HTR-8/SVneo (cell line): ENCODE results near the gene D2HGDH.
A peak's percentile ranks its signal among the peaks of the same experiment; 100 is the strongest.
"Not testable (repeated sequence)": the region's sequence is repeated elsewhere in the genome, so short reads cannot be mapped to it uniquely, and the experiment has no call there.

Experiments
- DNase-seq: peaks from one replicate; pipeline ENCODE4 v3.0.0; 2011; ENCODE audit warnings: low spot score, mixed read lengths; ENCODE audit not compliant: insufficient read length
- FAIRE-seq: peaks from 2 replicates; lab custom pipeline; 2011; peaks lifted over from hg19 to GRCh38; lab: Jason Lieb, UNC

The D2HGDH gene

DNA sequence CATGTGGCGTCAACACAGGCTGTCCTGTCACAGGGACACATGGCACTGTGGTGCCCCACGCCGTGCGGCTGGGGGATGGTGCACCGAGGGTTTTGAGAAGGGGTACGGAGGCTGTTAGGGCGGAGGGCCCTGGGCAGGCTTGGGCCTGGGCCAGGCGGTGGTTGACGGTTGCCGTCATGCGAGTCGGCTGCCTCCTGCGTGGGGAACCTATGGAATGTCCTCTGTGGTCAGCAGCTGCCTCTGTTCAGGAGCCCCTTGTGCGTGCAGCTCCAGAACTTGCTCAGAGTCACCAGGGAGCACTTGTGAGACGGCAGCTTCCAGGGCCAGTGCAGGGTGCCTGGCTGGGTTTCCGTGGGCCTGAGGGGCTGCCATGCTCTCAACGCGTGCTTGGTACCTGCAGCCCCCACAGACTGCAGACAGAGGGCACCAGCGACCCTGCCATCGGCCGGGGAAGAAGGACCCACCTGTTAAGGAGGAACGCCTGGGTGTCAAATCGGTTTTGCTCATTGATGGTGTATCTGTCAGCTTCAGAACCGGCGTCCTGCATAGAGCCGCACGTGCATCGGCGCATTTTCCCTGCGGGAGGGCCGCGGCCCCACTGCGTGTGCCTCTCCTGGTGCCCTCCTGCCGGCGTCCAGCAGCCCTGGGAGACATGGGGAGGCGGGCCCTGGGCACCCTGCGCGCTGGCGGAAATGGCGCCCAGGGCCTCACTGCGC, 10.0 kb upstream of the D2HGDH start:
- no peak for FAIRE-seq
- DNase-seq: peak; percentile 20

DNA sequence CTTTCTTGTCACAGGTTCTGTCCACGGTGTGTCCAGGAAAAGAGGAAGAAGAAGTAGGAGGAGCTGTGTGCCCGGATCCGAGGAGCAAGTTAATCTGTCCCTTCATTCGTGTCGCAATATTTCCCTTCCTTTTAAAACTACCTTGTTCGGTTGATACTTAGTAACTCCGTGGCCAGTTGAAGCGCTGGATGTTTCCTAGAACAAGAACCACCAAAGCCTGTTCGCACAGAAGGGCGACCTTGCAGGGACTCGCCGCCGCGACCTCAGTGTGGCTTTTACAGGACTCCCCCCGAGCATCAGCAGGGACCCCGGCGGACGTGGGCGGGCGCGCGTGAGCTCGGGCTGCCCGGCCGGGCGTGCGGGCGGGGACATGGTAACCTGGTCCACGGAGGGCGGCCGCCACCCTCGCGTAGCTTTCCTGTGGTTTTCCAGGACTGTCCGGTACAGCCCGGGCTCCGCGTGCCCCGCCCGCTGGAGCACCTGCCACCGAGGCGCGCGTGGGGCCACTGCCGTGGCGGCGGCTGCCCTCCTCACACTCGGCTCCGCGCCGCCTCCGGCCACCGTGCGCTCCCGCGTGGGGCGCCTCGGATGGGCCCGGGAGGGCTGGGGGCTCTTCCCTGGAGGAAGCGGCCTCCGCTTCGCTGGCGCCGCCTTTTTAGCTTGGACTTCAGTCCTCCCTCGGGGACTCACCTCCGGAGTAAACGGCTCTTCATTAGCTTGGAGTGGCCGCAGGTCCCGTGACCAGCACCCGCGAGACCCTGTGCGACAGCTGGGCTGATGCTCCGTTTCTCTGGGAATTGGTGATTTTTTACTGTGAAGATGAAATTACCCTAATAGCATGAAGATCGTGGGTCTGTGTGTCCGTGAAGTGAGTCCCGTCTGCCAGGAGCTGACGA, 9.2 kb upstream of the D2HGDH start:
- FAIRE-seq (no peak), DNase-seq (no peak)

DNA sequence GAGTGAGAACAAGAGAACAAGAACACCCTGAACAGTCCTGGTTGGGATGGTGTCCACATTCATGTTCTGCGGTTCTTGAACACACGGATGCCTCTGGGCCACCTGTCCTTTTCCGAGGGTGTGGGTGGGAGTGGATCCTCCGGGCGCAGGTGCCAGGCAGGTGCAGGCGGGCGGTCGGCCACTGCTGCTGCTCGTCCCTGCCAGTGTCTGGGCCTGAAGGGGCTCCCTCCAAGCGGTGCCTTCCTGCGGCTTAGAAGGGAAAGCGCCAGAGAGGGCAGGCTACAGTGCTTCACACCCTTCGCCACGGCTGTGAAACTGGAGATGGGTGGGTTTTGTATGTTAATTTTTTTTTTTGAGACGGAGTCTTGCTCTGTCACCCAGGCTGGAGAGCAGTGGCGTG, 8.0 kb upstream of the D2HGDH start:
- DNase-seq (no peak), FAIRE-seq (no peak)

DNA sequence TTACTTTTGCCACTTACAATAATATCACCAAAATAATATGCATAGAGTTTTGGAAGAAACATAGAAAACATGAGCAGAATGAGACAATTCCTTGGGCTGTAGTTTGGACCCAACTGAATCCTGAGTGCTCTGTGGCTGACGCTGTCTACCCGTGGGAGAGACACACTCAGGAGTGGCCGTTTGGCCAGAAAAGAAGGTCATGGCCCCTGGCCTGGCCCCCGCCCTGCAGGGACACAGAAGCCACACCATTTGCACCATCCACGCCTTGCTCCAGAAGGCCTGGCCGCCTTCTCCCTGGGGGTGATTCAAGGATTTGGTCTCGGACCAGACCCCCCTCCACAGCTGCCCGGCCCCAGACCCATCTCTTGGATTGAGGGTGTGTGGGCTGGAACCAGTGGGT, 6.4 kb upstream of the D2HGDH start:
- DNase-seq (no peak), FAIRE-seq (no peak)

DNA sequence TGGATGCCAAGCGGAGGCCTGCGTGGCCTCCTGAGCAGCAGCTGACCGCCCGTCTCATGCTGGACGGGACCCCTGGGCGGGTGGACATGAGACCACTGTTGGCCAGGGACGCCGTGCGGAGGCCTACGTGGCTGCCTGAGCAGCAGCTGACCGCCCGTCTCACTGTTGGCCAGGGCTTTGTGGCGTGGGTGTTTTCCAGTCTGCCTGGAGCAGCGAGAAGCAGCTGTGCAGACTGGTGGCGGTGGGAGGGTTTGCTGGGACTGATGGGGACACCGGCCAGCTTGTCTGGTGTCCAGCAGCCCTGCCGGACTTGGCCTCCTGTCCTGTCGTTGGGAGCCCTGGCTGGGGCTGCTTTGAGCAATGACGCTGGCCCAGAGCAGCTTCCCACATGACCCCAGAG, 5.8 kb upstream of the D2HGDH start:
- DNase-seq: no peak
- FAIRE-seq: no peak

DNA sequence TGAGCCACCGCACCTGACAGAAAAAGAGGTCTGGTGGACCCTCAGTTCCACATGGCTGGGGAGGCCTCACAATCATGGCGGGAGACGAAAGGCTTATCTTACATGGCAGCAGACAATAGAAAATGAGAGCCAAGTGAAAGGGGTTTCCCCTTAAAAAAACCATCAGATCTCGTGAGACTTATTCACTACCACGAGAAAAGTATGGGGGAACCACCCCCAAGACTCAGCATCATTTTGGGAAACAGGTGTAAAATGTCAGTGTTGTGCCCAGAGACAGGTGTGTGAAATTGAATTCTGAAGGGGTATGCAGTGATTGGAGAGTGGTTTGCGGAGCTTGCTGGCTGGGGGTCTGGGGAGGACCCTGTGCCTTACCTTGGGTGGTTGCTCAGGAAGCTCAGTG, 4.6 kb upstream of the D2HGDH start:
- DNase-seq: no peak
- FAIRE-seq: no peak

DNA sequence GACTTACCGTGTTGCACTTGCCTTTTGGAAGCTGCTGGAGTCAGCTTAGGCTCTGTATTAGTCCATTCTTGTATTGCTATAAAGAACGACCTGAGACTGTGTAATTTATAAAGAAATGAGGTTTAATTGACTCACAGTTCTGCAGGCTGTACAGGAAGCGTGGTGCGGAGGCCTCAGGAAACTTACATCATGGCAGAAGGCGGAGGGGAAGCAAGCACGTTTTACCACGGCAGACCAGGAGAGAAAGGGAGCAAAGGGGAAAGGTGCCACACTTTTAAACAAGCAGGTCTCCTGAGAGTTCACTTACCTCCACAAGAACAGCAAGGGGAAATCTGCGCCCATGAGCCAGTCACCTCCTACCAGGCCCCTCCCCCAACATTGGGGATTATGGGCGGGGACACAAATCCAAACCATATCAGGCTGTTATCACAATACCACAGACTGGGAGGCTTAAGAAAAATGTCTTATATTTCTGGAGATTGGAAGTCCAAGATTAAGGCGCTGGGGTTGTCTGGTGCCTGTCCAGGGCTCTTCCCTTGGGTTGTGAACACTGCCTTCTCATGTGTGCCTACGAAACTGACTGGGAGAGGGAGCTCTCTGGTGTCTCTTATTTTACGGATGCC, 3.6 kb upstream of the D2HGDH start:
- DNase-seq: no peak
- FAIRE-seq: no peak

DNA sequence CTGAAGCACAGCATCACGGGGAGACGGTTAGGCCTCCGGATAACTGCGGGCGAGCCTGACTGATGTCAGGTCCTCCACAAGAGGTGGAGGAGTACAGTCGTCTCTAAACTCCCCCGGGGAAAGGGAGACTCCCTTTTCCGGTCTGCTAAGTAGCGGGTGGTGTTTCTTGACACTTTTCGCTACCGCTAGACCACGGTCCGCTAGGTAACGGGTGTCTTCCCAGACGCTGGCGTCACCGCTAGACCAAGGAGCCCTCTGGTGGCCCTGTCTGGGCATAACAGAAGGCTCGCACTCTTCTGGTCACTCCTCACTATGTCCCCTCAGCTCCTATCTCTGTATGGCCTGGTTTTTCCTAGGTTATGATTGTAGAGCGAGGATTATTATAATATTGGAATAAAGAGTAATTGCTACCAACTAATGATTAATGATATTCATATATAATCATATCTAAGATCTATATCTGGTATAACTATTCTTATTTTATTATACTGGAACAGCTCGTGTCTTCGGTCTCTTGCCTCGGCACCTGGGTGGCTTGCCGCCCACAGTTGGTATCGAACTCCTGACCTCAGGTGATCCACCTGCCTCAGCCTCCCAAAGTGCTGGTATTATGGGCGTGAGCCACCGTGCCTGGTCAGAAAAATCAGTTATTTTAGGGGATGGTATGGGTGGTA, 1.8 kb upstream of the D2HGDH start:
- FAIRE-seq, DNase-seq: not testable (repeated sequence)

DNA sequence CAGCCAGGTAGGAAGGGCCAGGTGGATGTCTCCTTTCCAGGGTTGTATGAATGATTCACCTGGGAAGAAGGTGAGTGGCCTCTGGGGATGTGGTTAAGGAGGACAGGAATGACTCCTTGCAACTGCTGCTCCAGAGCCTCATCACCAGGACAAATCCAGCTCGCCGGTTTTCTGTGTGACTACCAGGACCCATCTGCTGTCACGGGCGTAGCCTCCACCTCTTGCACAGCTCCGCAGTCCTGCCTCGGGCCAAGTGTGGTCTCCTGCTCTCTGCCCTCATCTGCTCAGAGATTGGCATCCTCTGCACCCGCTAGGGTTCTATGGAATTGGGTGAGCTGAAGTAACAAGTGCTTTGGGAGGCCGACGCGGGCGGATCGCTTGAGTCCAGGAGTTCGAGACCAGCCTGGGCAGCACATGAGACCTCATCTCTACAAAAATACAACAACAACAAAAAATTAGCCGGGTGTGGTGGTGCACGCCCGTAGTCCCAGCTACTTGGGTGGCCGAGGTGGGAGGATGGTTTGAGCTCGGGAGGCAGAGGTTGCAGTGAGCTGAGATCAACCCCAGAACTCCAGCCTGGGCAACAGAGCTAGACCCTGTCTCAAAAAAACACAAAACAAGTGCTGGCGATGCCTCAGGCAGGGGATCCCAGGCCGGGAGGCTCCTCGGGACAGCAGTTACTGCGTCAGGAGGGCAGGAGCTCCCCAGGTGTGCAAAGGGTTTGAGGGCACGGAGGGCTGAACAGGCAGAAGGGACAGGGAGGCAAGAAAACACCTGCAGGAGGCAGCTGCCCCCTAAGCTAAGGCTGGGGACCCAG, 831 bp upstream of the D2HGDH start:
- FAIRE-seq (no peak), DNase-seq (no peak)

DNA sequence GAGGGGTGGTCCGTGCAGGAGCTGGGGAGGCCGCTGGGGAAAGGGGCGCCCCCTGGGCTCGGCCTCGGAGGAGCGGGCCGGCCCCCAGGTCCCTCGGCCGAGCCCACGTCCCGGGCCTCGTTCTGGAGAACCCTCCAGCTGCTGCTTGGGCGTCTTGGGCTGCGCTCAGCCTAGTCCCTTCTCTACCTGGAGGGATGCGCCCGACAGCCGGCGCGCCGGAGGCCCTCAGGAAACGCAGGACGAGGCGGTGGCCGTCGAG, 293 bp upstream of the D2HGDH start:
- FAIRE-seq (no peak), DNase-seq (no peak)

DNA sequence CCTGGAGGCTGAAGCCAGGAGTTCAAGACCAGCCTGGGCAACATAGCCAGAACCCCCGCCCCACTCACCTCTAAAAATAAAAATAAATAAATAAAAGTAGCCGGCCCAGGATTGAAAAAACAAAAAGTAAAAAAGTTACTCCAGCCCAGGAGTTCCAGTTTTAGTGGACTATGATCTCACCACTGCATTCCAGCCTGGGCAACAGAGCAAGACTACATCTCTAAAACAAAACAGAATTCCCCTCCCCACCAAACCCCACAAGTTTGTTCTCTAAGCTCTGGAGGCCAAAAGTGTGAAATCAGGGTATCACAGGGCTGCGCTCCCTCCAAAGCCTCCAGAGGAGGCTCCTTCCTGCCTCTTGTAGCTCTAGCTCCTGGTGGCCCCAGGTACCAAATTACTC, 1.7 kb downstream of the D2HGDH start:
- DNase-seq: no peak
- FAIRE-seq: no peak

DNA sequence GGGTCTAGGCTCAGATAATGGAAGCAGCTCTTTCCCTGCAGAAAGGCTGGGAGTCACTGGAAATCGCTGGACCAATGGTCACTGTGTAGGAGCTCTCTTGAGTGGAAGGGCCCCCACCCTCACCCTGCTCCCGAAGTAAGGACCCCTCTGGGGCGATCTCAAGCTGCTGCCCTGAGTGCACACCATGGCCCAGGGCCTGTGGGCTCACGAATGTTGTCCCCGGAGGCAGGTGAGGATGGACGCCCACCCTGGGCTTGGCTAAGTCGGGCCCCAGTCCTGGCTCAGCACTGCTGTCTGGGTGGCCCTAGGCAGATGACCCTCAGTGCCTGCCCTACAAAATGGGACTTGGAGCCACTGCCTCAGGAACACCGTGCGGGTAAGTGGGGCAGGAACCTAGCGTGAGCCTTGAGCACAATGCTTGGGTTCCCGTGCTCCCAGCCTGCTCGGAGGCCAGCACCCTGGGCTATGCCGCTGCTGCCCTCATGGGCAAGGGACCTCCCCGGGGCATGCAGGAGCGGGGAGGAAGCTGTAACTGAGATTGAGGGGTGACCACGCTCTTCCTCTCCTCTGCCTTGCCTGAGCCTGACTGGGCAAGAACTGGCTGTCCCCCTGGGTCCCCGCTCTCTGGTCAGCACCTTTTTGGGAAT, 3.7 kb downstream of the D2HGDH start:
- no peak for DNase-seq
- FAIRE-seq: no peak

DNA sequence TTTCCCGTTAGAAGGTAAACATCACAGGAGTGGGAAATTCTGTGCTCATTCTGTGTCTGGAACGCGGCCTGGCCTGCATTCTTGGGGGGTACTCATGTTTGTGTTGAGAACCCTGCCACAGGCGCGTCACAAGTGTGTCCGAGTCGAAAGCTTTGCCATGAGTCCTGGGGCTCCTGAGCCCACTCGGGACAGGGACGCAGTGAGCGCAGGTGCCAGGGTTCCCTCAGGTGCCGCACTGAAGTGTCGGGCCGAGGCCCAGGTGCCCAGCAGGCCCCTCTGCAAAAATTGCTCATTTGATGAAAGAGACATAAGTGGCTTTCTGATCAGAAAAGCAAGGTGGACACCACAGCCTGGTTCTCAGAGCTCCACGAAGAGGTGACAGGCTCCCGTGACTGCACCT, 4.7 kb downstream of the D2HGDH start:
- DNase-seq: no peak
- no peak for FAIRE-seq

DNA sequence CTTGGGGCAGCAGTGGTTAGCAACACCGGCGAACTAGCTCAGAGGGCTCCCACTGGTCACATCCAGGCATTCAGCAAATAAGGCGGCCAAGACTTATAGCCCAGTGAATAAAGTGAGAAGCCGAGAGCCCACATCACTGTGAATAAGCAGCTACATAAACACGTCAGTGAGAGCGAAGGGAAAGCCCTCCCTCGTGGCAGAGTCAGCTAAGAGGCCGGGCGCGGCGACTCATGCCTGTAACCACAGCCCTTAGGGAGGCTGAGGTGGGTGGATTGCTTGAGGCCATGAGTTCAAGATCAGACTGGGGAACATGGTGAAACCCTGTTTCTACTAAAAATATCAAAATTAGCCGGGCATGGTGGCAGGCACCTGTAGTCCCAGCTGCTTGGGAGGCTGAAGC, 5.2 kb downstream of the D2HGDH start:
- FAIRE-seq: no peak
- DNase-seq: no peak

DNA sequence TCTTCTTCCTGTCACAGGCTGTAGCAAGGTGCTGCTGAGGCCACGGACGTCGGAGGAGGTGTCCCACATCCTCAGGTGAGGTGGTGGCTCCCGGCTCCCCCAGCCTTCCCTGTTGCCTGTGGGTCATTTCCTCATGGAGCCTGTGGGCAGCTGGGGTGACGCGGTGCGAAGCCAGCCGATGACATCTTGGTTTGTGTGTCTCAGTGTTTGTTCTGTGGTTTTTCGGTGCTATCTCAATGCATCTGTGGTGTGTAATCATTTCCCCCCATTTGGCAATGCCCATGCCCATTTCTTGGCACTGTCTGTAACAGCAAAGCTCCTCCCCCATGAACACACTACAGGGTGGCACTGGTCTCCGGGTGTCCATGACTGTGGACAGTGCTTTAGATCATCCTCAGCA, 6.6 kb downstream of the D2HGDH start:
- DNase-seq: no peak
- no peak for FAIRE-seq

DNA sequence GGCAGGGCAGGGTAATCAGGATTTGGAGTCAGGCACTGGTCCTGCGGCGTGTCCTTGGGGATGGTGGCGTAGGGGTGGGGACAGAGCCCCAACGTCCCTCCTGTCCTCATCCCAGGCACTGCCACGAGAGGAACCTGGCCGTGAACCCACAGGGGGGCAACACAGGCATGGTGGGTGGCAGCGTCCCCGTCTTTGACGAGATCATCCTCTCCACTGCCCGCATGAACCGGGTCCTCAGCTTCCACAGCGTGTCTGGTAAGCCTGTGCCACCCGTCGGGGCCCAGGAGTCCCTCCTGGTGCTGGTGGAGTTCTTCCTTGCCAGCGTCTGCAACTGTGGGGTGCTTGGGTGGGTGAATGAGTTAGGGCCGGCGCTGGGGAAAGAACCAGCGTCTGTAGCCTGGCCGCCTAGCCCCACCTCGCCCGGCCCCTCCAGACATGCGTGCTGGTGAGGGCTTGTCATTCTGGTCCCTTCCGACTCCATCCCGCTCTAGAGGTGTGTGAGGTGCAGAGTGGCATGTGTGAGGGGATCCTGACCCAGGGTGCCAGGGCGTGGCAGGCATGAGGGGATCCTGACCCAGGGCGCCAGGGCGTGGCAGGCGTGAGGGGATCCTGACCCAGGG, 8.0 kb downstream of the D2HGDH start:
- no peak for FAIRE-seq
- no peak for DNase-seq

DNA sequence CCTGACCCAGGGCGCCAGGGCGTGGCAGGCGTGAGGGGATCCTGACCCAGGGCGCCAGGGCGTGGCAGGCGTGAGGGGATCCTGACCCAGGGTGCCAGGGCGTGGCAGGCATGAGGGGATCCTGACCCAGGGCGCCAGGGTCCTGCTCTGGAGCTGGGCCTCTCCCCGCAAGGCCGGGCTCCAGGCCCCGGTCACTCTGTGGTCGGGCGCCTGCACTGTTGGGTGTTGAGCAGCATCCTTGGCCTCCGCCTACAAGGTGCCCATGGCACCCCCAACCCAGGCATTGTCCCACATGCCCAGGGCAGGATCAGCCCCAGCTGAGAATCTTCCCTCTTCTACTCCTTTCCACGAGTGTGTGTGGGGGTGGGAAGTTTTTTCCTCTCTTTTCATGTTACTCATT, 8.6 kb downstream of the D2HGDH start:
- not testable (repeated sequence) for DNase-seq, FAIRE-seq

DNA sequence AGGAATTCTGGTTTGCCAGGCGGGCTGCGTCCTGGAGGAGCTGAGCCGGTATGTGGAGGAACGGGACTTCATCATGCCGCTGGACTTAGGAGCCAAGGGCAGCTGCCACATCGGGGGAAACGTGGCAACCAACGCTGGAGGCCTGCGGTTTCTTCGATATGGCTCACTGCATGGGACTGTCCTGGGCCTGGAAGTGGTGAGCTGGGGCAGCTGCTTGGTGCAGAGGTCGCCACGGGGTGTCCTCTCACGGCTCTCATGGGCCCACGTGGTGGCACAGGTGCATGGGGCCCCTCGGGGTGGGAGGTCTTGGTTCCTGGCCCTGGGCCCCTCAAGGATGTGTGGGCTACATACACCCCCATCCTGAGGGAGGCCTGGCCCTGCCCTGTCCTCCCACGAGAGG, 9.2 kb downstream of the D2HGDH start:
- no peak for FAIRE-seq

DNA sequence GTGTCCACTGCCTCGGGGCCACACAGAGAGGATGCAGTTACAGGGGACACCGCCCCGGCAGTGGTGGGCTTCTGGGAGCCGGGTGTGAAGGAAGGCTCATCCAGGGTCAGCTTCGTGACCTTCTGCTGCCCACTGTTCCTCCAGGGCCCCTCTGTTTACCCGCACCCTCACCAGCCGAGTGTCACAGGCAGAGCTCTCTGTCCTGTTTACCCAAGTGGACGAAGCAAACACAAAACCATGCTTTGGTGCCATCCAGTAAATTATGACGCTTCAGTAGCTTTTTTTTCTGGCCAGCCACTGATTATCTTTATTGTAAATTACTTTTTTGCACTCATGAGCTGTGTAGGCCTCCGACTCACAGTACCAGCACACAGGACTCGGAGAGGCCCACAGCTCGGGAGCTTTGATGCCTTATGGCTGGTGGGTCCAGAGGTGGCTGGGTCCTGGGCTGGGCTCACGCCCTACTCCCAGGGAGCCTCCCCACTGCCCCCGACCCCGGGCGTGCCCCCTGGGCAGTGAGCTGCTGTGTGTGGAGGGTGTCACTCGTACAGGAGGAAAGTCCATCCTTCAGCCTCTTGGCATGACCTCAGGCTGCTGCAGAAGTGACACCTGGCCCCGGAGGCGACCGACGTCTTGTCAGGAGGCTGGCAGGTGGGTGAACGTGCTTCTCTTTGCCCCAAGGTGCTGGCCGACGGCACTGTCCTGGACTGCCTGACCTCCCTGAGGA, 9.8 kb downstream of the D2HGDH start:
- DNase-seq (no peak), FAIRE-seq (no peak)

More for the DNA sequence above, 9.2 kb downstream of the D2HGDH start:
- no peak for DNase-seq
